Measurements from ENCODE around the gene EGFL7.

DNA sequence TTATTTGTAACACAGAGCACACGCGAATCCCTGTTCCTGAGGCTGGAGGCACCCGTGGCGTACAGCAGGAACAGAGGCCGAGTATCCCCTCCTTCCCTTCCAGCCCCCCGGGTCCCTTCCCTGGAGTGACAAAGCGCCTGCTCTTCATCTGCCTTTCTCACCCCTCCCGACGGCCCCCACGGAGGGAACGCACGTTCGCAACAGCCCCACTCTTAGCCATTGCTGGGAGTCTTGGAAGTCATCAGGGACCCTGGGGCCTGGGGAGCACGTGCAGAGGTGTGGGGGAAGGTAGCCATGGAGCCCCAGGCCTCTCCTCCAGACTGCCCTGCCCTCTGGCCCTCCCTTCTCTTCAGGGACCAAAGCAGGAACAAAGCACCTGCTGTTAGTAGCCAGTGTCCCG is 22.1 kb downstream of the EGFL7 start:
- TF ChIP-seq, protein P1, sequence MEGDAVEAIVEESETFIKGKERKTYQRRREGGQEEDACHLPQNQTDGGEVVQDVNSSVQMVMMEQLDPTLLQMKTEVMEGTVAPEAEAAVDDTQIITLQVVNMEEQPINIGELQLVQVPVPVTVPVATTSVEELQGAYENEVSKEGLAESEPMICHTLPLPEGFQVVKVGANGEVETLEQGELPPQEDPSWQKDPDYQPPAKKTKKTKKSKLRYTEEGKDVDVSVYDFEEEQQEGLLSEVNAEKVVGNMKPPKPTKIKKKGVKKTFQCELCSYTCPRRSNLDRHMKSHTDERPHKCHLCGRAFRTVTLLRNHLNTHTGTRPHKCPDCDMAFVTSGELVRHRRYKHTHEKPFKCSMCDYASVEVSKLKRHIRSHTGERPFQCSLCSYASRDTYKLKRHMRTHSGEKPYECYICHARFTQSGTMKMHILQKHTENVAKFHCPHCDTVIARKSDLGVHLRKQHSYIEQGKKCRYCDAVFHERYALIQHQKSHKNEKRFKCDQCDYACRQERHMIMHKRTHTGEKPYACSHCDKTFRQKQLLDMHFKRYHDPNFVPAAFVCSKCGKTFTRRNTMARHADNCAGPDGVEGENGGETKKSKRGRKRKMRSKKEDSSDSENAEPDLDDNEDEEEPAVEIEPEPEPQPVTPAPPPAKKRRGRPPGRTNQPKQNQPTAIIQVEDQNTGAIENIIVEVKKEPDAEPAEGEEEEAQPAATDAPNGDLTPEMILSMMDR (IDR thresholded peaks at IDR 0.05), result no peak
- TF ChIP-seq POLR2A (IDR thresholded peaks at IDR 0.05), result no peak
